GM18861 (cell line): ENCODE results near the gene LTF.

ENCODE experiments used
- ATAC-seq: cut with Tn5 transposase; IDR thresholded peaks from one replicate; pipeline ENCODE4 v1.9.1; 2021; ENCODE audit not compliant: unreplicated experiment

LTF gene

GRCh38 chr3:46491089-46492070, 26.7 kb upstream of the LTF start:
- ATAC-seq = no peak

DNA sequence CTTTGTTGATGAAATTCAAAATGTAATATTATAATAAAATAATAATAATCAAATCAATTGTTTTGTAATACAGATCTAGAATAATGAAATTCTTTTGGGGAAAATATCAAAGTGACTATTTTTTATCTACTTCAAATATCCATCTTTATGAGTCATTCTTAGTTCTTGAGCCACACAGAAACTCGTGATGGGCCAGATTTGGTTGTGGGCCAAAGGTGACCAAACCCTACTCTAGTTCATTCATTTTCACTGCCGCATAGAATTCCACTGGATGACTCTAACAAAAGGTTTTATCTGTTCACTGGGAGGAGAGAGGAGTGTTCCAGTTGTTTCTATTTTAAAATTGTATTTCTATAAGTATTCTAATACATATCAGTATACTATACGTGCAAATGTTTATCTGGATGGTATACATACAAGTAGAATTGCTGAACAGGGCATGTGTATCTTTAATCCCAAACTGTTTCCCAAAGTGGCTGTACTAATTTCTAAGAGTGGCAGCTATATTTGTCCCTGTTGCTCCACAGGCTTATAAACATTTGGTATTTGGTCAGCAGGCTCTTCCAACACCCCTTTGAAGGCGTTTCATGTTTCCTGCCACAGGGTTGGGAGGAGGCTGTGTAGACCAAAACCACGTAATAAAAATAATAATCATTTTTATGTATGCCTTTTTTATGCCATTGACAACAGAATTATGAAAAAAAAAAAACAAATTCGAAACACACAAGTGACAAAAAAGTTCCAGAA, 25.8 kb upstream of the LTF start:
- ATAC-seq = no peak

DNA sequence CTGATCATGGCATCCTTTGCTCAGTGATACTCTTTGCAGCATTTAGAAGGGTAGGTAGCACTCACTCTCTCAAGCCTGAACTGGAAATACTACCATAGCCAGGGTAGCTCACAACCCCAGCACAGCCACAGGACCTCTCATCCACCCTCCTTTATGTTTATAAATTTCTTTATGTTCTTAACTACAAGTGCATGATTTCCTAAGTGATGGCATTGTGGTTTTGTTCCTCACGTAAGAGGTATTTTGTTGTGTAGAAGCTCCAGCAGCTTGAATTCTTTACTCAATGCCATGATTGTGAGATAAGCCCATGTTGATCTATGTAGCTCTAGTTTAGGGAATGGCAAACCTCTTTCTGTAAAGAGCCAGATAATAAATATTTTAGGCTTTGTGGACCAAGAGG, 25.2 kb upstream of the LTF start:
- no peak for ATAC-seq

DNA sequence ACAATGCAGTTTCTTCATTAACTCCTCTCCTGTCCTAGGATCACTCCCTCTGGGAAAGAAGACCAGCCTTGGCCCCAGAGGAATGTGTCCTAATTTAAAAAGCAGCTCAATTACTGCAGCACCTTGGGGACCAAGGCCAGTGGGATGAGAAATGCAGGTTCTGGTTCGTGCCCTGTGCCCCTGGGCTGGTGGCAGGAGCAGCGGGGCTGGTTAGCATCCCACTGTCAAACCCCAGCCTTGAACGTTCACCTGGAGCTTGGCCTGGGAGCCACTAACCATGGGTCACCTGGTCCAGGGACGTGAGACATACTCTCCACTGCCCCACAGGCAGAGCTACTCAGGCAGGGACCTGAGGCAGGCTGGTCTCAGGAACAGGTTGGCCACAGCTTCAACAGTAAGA, 24.7 kb upstream of the LTF start:
- ATAC-seq = no peak

GRCh38 chr3:46488735-46489361, 24.1 kb upstream of the LTF start:
- ATAC-seq = peak; percentile 82

GRCh38 chr3:46485779-46486175, 21.1 kb upstream of the LTF start:
- ATAC-seq = no peak

GRCh38 chr3:46484911-46485778, 20.4 kb upstream of the LTF start:
- no peak for ATAC-seq

DNA sequence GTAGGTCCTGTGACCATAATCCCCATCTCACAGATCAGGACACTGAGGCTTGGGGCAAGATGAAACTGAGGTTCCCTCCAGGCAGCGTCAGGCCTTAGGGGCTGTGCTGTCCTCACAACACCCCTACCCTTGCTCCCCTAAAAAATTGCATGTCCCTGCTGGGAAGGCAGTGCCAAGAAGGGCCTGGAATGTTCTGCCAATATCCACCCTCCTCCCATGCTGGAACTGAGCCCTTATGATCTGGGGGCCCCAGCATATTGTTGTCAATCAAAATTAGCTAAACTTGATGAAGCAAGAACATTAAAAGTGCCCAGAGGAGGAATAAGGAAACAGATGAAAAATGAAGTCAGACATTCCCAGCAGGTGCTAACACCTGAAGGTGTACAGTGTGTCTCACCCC, 19.7 kb upstream of the LTF start:
- ATAC-seq = no peak

GRCh38 chr3:46483825-46484224, 19.1 kb upstream of the LTF start:
- ATAC-seq = no peak

- no peak for ATAC-seq
Measured at GRCh38 chr3:46482632-46483350, 18.1 kb upstream of the LTF start.

DNA sequence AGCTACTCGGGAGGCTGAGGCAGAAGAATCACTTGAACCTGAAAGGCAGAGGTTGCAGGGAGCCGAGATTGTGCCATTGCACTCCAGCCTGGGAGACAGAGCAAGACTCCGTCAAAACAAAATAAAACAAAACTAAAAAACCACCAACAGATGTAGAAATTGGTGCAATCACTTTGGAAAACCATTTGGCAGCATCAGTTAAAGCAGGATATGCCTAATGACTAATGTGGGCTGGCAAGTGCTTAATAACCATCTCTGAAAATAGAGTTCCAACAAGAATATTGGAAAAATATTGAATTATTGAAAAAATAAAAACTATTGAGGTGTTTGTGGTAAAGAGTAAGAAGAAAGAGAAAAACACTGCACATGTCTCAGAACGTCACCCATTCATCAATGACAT, 16.9 kb upstream of the LTF start:
- no peak for ATAC-seq

- no peak for ATAC-seq
Measured at GRCh38 chr3:46480491-46481195, 15.9 kb upstream of the LTF start.

GRCh38 chr3:46479696-46480095, 15.0 kb upstream of the LTF start:
- ATAC-seq = no peak

DNA sequence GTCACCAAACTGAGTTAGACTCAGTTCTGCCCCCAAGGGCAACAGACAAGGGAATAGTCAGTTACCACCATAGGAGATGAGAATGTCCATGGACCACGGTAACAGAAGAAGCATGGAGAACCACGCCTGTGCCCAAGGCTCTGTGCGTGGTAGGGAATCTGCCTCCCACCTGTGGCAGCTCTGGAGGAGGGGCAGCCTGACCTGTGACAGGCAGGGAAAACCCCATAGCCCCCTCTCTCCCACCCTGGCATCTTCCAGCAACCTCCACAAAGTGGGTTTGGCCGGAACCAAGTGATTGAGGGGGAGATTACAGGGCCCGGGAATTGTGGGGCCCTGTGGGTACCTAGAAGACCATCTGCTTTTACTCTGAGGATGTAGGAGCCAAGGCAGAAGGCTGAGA, 14.3 kb upstream of the LTF start:
- no peak for ATAC-seq

- ATAC-seq = no peak
Measured at GRCh38 chr3:46478341-46478740, 13.6 kb upstream of the LTF start.

GRCh38 chr3:46477756-46478155, 13.1 kb upstream of the LTF start:
- ATAC-seq = no peak

DNA sequence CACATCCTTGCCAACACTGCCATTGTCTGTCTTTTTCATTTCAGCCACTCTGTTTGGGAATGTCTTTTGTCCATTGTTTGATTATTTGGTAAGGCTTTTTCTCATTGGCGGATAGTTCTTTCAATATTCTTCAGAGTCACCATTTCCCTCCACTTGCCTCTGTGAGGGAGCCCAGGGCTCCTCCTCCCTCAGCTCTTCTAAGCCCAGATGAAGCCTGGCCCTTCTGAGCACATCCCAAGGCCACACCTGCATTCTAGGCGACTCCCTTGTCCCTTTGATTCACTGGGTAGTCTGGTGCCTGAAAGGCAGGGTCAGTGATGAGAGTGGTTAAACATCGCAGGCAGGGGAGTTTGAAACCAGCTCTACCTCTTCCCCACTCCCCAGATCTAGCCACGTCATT, 12.4 kb upstream of the LTF start:
- ATAC-seq = no peak

DNA sequence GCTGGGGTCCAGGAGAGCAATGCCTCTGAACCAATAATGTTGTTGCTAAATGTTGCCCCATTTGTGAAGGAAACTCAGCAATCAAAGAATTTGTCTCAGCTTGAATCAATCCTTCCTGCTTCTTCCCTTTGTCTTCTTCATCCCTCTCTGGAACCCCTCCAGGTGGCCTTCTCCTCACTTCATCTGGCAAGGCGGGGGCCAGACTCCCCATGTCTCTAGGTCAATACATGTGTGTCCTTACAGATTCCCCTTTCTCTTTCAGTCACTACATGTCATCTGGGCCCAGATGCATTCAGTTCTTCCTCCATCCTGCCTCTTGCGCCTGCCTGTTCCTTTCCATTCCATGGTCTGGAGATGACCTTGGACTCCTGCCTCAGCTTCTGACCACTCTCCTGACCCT, 8.0 kb upstream of the LTF start:
- ATAC-seq = no peak

GRCh38 chr3:46471371-46471914, 6.7 kb upstream of the LTF start:
- no peak for ATAC-seq
